Mesothelial cell of epicardium (in vitro differentiated cells): ENCODE results near the gene TMEM132C. TPM values are rescaled to one million over a fixed set of nuclear protein-coding genes. Genes with fewer than 3 reads are reported as not detected.

ENCODE experiments used
- DNase-seq, 2 experiments: peaks; one replicate each; pipeline ENCODE4 v3.0.0; 2021; ENCODE audit warnings: low spot score in 2 of 2; ENCODE audit not compliant: unreplicated experiment in 2 of 2
- H3K27ac Mint-ChIP-seq: 2 replicates; pipeline ENCODE4 v1.8.0; 2021; ENCODE audit warnings: mixed read lengths
- H3K27me3 Mint-ChIP-seq: 2 replicates; pipeline ENCODE4 v1.8.0; 2021; ENCODE audit warnings: low read depth, mixed read lengths
- H3K36me3 Mint-ChIP-seq: 2 replicates; pipeline ENCODE4 v1.8.0; 2021; ENCODE audit warnings: mixed read lengths
- H3K4me1 Mint-ChIP-seq: 2 replicates; pipeline ENCODE4 v1.8.0; 2021; ENCODE audit warnings: mixed read lengths
- H3K4me3 Mint-ChIP-seq: 2 replicates; pipeline ENCODE4 v1.8.0; 2021; ENCODE audit warnings: mild to moderate bottlenecking, moderate library complexity, mixed read lengths
- H3K9me3 Mint-ChIP-seq: 2 replicates; pipeline ENCODE4 v1.8.0; 2021; ENCODE audit warnings: mixed read lengths
- total RNA-seq: library from RNA; stranded (reverse); gene quantifications from 3 replicates; pipeline ENCODE4 v1.2.1, GENCODE V29; 2021
- TF ChIP-seq, protein P1 (sequence below): fragments of 200-600 bp; sonication (generic); IDR thresholded peaks from one replicate; pipeline ENCODE4 v1.5.0; 2021; ENCODE audit warnings: antibody characterized with exemption; ENCODE audit not compliant: unreplicated experiment

The TMEM132C gene
- total RNA-seq, 1 donor from 2014 or later = 25.5 TPM

DNA sequence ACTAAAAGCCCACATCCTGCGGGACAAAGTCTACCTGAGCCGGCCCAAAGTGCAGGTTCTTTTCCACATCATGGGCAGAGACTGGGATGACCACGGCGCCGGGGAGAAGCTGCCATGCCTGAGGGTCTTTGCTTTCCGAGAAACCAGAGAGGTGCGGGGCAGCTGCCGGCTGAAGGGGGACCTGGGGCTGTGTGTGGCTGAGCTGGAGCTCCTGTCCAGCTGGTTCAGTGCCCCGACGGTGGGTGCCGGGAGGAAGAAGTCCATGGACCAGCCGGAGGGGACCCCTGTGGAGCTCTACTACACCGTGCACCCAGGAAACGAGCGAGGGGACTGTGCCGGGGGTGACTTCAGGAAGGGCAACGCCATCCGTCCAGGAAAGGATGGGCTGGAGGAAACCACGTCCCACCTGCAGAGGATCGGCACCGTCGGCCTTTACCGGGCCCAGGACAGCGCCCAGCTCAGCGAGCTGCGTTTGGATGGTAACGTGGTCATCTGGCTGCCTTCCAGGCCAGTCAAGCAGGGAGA, 148.1 kb downstream of the TMEM132C start:
- TF ChIP-seq, protein P1, sequence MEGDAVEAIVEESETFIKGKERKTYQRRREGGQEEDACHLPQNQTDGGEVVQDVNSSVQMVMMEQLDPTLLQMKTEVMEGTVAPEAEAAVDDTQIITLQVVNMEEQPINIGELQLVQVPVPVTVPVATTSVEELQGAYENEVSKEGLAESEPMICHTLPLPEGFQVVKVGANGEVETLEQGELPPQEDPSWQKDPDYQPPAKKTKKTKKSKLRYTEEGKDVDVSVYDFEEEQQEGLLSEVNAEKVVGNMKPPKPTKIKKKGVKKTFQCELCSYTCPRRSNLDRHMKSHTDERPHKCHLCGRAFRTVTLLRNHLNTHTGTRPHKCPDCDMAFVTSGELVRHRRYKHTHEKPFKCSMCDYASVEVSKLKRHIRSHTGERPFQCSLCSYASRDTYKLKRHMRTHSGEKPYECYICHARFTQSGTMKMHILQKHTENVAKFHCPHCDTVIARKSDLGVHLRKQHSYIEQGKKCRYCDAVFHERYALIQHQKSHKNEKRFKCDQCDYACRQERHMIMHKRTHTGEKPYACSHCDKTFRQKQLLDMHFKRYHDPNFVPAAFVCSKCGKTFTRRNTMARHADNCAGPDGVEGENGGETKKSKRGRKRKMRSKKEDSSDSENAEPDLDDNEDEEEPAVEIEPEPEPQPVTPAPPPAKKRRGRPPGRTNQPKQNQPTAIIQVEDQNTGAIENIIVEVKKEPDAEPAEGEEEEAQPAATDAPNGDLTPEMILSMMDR = no peak
- Mint-ChIP-seq H3K4me1 (no peaks in the 10 kb centered on the region), H3K36me3 (no peaks in the 10 kb centered on the region), H3K27me3 (peaks cover 2% of the 10 kb centered on the region), H3K27ac (no peak overlapping the region), H3K9me3 (no peaks in the 10 kb centered on the region), H3K4me3 (no peak overlapping the region)
- no peak for DNase-seq

DNA sequence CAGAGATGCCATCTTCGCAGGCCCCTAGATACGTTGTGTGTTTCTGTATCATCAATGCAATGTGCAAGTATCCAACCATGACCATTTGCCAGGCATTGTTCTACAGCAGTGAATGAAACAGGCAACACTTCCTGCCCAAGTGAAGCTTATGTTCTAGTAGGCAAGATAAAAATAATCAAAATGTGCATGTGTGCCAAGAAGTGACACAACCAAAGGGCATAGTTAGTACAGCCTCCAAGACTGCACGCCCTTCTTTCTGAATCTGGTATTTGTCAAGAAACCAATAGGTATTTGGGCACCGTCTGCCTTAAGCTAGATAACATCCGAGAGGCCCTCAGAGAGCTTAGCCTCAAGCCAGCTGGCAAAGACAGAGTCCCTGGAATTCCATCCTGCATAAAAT, 152.0 kb downstream of the TMEM132C start:
- Mint-ChIP-seq H3K4me1 (no peaks in the 10 kb centered on the region), H3K27ac (no peak overlapping the region), H3K4me3 (no peak overlapping the region), H3K9me3 (no peaks in the 10 kb centered on the region), H3K27me3 (peaks cover 2% of the 10 kb centered on the region), H3K36me3 (no peaks in the 10 kb centered on the region)
- no peak for DNase-seq
- TF ChIP-seq, protein P1 = no peak

DNA sequence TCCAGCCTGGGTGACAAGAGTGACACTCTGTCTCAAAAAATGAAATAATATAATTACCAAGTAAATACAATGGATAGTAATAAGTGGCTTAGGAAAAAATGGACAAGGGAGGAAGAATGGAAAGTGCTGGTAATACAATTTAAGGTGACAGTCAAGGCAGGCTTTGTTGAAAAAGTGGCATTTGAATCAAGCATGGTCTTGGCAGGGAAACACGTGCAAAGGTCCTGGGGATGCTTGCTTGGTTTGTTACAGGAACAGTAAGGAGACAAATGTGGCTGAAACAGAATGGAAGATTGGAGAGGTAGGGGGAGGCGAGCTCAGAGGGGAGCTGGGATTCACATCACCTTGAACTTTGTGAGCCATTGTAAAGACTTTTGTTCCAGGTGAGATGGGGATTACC, 153.2 kb downstream of the TMEM132C start:
- TF ChIP-seq, protein P1 = no peak
- no peaks in the 10 kb centered on the region for H3K9me3 Mint-ChIP-seq
- H3K4me3 Mint-ChIP-seq = no peak overlapping the region
- no peaks in the 10 kb centered on the region for H3K36me3 Mint-ChIP-seq
- H3K4me1 Mint-ChIP-seq = no peaks in the 10 kb centered on the region
- no peak overlapping the region for H3K27ac Mint-ChIP-seq
- peaks cover 2% of the 10 kb centered on the region for H3K27me3 Mint-ChIP-seq
- DNase-seq = no peak

DNA sequence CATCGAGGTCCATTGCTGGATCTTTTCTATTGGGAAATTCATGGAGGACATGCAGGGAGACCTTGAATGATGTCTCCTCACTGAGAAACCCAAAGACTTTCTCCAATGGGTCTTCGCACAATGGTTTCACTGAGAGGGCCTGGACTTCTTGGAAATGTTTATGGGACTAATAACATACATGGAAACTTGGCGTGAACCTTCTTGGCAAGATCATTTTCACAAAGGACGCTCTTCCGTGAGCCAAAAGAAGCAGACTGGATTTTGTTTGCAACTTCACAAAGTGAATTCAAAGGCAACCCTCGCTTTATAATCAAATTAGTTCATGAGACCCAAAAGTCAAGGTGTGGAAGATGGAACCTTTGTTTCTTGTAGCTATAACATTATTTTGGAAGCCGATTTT, 154.4 kb downstream of the TMEM132C start:
- Mint-ChIP-seq H3K4me3 (no peak overlapping the region), H3K36me3 (no peaks in the 10 kb centered on the region)
- TF ChIP-seq, protein P1 = no peak

DNA sequence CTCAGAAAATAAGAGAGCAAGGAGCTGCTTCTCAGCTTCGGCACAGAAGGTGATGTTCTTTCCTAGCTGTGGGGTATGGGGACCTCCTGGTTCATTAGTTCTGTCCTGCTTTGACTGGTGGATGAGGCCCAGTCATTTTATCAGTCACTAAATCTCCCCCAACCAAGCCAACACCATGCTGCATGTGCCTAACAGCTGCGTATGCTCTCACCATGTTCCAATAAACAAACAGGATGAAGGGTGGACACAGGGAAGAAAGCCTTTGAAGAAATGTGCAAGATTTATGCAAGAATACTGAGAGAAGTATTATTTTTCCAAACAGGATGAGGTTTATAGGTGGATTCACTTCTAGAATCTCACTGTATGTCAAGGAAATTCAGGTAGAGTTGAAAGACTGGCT, 156.2 kb downstream of the TMEM132C start:
- TF ChIP-seq, protein P1 = no peak
- H3K4me3 Mint-ChIP-seq = no peak overlapping the region

More for the DNA sequence above, 154.4 kb downstream of the TMEM132C start:
- no peaks in the 10 kb centered on the region for H3K9me3 Mint-ChIP-seq
- DNase-seq = no peak
- H3K27me3 Mint-ChIP-seq = peaks cover 6% of the 10 kb centered on the region
- H3K4me1 Mint-ChIP-seq = no peaks in the 10 kb centered on the region
- H3K27ac Mint-ChIP-seq = no peak overlapping the region

DNA sequence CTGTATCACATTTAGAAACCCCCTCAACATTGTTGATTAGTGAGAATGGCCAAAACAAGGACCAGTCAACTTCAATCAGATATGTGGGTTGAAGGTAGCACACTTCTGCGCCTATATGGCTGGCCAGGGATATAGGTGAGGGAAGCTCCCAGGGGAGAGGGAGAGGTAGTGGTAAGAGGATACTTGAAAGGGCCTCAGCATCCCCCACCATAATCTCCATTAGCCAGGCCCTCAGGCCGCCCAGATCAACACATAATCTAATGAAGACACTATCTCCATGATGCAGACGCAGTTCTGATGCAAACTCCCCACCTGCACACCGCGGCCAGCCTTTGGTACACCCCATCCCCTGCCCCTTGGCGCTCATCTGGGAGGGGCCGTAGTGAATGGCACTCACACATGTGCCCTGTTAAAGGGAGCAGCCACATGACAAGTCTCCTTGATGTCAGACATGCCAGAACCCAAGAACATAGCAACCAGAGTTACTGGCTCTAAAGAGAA, 158.0 kb downstream of the TMEM132C start:
- Mint-ChIP-seq H3K27ac (no peak overlapping the region), H3K9me3 (no peaks in the 10 kb centered on the region), H3K4me1 (no peaks in the 10 kb centered on the region), H3K27me3 (peaks cover 3% of the 10 kb centered on the region), H3K4me3 (no peak overlapping the region), H3K36me3 (no peaks in the 10 kb centered on the region)
- TF ChIP-seq, protein P1 = no peak
- DNase-seq = no peak

More for the DNA sequence above, 156.2 kb downstream of the TMEM132C start:
- H3K27me3 Mint-ChIP-seq = peaks cover 3% of the 10 kb centered on the region
- H3K9me3 Mint-ChIP-seq = no peaks in the 10 kb centered on the region
- H3K27ac Mint-ChIP-seq = no peak overlapping the region
- no peaks in the 10 kb centered on the region for H3K36me3 Mint-ChIP-seq
- DNase-seq = no peak
- H3K4me1 Mint-ChIP-seq = no peaks in the 10 kb centered on the region
